Lung (tissue), 12 donors: ENCODE measurements around the gene PLCD3. TPM values are rescaled to one million over a fixed set of nuclear protein-coding genes. Genes with fewer than 3 reads are reported as not detected.

Experiments used
- ATAC-seq: fragments of 200-7000 bp; cut with Tn5 transposase; one replicate; pipeline ENCODE4 v1.9.1; 2020; ENCODE audit warnings: moderate number of reproducible peaks; ENCODE audit not compliant: insufficient read depth, low FRiP score
- DNase-seq, 3 donors: peaks; one replicate each; pipeline ENCODE4 v3.0.0-alpha.2; 2013 to 2017
- H3K27ac ChIP-seq, 2 donors: one replicate each; pipeline ENCODE4 v1.5.1; 2013; ENCODE audit warnings: mild to moderate bottlenecking in 2 of 2, moderate library complexity in 2 of 2, control low read depth in 1 of 2, inconsistent platforms in 1 of 2, low read depth in 1 of 2, low read length in 1 of 2
- H3K27me3 ChIP-seq, 3 donors: one replicate each; pipeline ENCODE4 v1.5.1; 2013; ENCODE audit warnings: low read length in 2 of 3; ENCODE audit not compliant: control insufficient read depth in 3 of 3, insufficient read depth in 3 of 3
- H3K36me3 ChIP-seq, 4 donors: one replicate each; pipeline ENCODE4 v1.5.1; 2013; ENCODE audit warnings: low read length in 4 of 4, mild to moderate bottlenecking in 1 of 4, moderate library complexity in 1 of 4; ENCODE audit not compliant: control insufficient read depth in 4 of 4, insufficient read depth in 4 of 4
- H3K4me1 ChIP-seq, 5 donors: one replicate each; pipeline ENCODE4 v1.5.1; 2013; ENCODE audit warnings: low read length in 5 of 5, mild to moderate bottlenecking in 2 of 5, moderate library complexity in 1 of 5; ENCODE audit not compliant: control insufficient read depth in 5 of 5, insufficient read depth in 5 of 5
- H3K4me3 ChIP-seq: one replicate; pipeline ENCODE4 v1.5.1; 2013; ENCODE audit warnings: mild to moderate bottlenecking, control low read depth, moderate library complexity
- H3K9ac ChIP-seq, 2 donors: one replicate each; pipeline ENCODE4 v1.5.1; 2013; ENCODE audit warnings: low read length in 2 of 2, control low read depth in 1 of 2; ENCODE audit not compliant: insufficient read depth in 1 of 2
- H3K9me3 ChIP-seq, 4 donors: one replicate each; pipeline ENCODE4 v1.5.1; 2013; ENCODE audit warnings: low read length in 3 of 4, mild to moderate bottlenecking in 1 of 4, moderate library complexity in 1 of 4; ENCODE audit not compliant: control insufficient read depth in 4 of 4, insufficient read depth in 3 of 4
- CTCF ChIP-seq: IDR thresholded peaks from 2 replicates; pipeline ENCODE4 v1.5.1; 2012; ENCODE audit warnings: mild to moderate bottlenecking; ENCODE audit errors: control extremely low read depth, extremely low read depth
- WGBS, 2 donors: extraction: QIAGEN DNeasy Blood & Tissue Kit; methylation state at CpG; one replicate each; pipeline ENCODE4 v1.1.7; 2013; 5-methylcytosine and 5-hydroxymethylcytosine counted together
- polyA plus RNA-seq, 2 donors: library from polyadenylated mRNA; stranded (reverse); fragments of 200-250 nt; gene quantifications; one replicate each; pipeline ENCODE4 v1.2.1, GENCODE V29; 2013
- total RNA-seq, 2 donors: library from RNA; depleted of rRNA in 1 of 2; stranded (reverse); fragments of >200 nt in 1 of 2; gene quantifications; one replicate each; pipeline ENCODE4 v1.2.1, GENCODE V29; 2014 to 2021
- donor health status: control.
- donor health status: control.
- donor health status: Bipolar disorder and iron deficiency.
- donor health status: healthy.
- donor health status: DM: yes; HTN: yes; CAD: no.

The PLCD3 gene
- total and polyA plus RNA-seq, 4 donors = 3.6 to 43.3 (median 18.9) TPM

GRCh38 chr17:45130681-45131615 is 1.4 kb downstream of the PLCD3 start:
- no peaks in the 10 kb centered on the region for H3K9me3 ChIP-seq
- H3K4me1 ChIP-seq = peaks cover 2 to 23% (median 9%) of the 10 kb centered on the region in 5 donors
- TF ChIP-seq CTCF = no peak
- DNase-seq (no peak), ATAC-seq (no peak)
- H3K9ac ChIP-seq = peak overlapping the region in 1 of 2 donors; percentile 40
- H3K4me3 ChIP-seq = no peak overlapping the region
- H3K27me3 ChIP-seq = no peaks in the 10 kb centered on the region
- WGBS, 2 donors = 81 to 82% methylated on average over 17 of the region's 17 CpGs
- no peaks in the 10 kb centered on the region for H3K36me3 ChIP-seq
- H3K27ac ChIP-seq = peak overlapping the region; percentile 67 to 78

- 78 to 90% methylated on average over 12 to 13 of the region's 13 CpGs for WGBS, 2 donors
- peak overlapping the region; percentile 17 to 78 for H3K27ac ChIP-seq
- H3K27me3 ChIP-seq = no peaks in the 10 kb centered on the region
- no peak for TF ChIP-seq CTCF
- H3K4me1 ChIP-seq = peaks cover 0 to 19% (median 9%) of the 10 kb centered on the region in 5 donors
- H3K9ac ChIP-seq = no peak overlapping the region
- H3K4me3 ChIP-seq = no peak overlapping the region
- ATAC-seq (no peak), DNase-seq (no peak)
- no peaks in the 10 kb centered on the region for H3K36me3 ChIP-seq
- H3K9me3 ChIP-seq = no peaks in the 10 kb centered on the region
Observed at GRCh38 chr17:45129940-45130680, 2.2 kb downstream of the PLCD3 start.

- H3K9ac ChIP-seq = no peak overlapping the region
- H3K9me3 ChIP-seq = no peaks in the 10 kb centered on the region
- H3K4me3 ChIP-seq = no peak overlapping the region
- no peak for TF ChIP-seq CTCF
- no peaks in the 10 kb centered on the region for H3K36me3 ChIP-seq
- DNase-seq (no peak), ATAC-seq (no peak)
- H3K27me3 ChIP-seq = no peaks in the 10 kb centered on the region
- WGBS, 2 donors = 82 to 84% methylated on average over 10 of the region's 10 CpGs
- H3K4me1 ChIP-seq = peaks cover 0 to 20% (median 9%) of the 10 kb centered on the region in 5 donors
- H3K27ac ChIP-seq = peak overlapping the region; percentile 17 to 87
Observed at GRCh38 chr17:45129426-45129939, 2.8 kb downstream of the PLCD3 start.
